Measurements from ENCODE around the gene AZGP1. TPM values are rescaled to one million over a fixed set of nuclear protein-coding genes. Genes with fewer than 3 reads are reported as not detected.
A peak's percentile ranks its signal among the peaks of the same experiment; 100 is the strongest.
"Not testable (repeated sequence)": the region's sequence is repeated elsewhere in the genome, so short reads cannot be mapped to it uniquely, and the experiment has no call there.

AZGP1 gene
- total and polyA plus RNA-seq, 5 donors from 2014 or later, result not detected

DNA sequence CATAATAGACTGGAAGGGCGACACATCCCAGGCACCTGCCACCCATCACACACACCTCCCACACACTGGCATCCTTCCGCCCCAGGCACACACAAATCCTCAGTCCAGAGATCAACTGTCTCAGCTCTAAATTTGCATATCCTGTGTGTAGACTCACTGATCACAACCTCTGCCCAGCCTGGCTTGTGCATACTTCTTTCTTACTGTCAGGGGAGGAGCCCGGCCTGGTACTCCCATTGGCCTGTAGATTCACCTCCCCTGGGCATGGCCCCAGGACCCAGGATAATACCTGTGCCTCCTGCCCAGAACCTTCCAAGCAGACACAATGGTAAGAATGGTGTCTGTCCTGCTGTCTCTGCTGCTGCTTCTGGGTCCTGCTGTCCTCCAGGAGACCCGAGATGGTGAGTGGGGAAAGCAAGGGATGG lies 4.6 kb upstream of the AZGP1 start:
- not testable (repeated sequence) for H3K4me1 ChIP-seq (ENCODE audit: control insufficient read depth, insufficient read depth, low read length, poor library complexity, severe bottlenecking); H3K27me3 ChIP-seq (ENCODE audit: control insufficient read depth, insufficient read depth, low read length); H3K36me3 ChIP-seq (ENCODE audit: control insufficient read depth, insufficient read depth, low read length); DNase-seq; H3K4me3 Mint-ChIP-seq; H3K4me1 Mint-ChIP-seq; H3K9me3 Mint-ChIP-seq; H3K4me3 ChIP-seq (ENCODE audit: low read depth, low read length); H3K9me3 ChIP-seq (ENCODE audit: control insufficient read depth in 2 of 2, low read length in 2 of 2); H3K27ac ChIP-seq (ENCODE audit: insufficient read depth, low read length, poor library complexity, severe bottlenecking); H3K36me3 Mint-ChIP-seq
- Mint-ChIP-seq H3K27me3 (peaks cover 38% of the 10 kb centered on the region), H3K27ac (peak overlapping the region in 1 of 3 donors; percentile 29)
- peak in 1 of 2 donors; percentile 57 for ATAC-seq (ENCODE audit: low read depth in 2 of 2)

GRCh38 chr7:99979814-99980225 lies 4.0 kb upstream of the AZGP1 start:
- Mint-ChIP-seq H3K27me3 (peaks cover 40% of the 10 kb centered on the region), H3K27ac (peak overlapping the region in 1 of 3 donors; percentile 29)
- not testable (repeated sequence) for H3K27me3 ChIP-seq (ENCODE audit: control insufficient read depth, insufficient read depth, low read length); H3K9me3 Mint-ChIP-seq; H3K27ac ChIP-seq (ENCODE audit: insufficient read depth, low read length, poor library complexity, severe bottlenecking); H3K4me1 ChIP-seq (ENCODE audit: control insufficient read depth, insufficient read depth, low read length, poor library complexity, severe bottlenecking); H3K36me3 Mint-ChIP-seq; H3K4me3 ChIP-seq (ENCODE audit: low read depth, low read length); H3K4me3 Mint-ChIP-seq; H3K4me1 Mint-ChIP-seq; H3K36me3 ChIP-seq (ENCODE audit: control insufficient read depth, insufficient read depth, low read length); H3K9me3 ChIP-seq (ENCODE audit: control insufficient read depth in 2 of 2, low read length in 2 of 2)
- DNase-seq, result peak; percentile 24 to 60 (median 56)
- peak; percentile 50 to 54 for ATAC-seq (ENCODE audit: low read depth in 2 of 2)

GRCh38 chr7:99976626-99977025 lies 795 bp upstream of the AZGP1 start:
- Mint-ChIP-seq H3K27me3 (peaks cover 32% of the 10 kb centered on the region), H3K4me3 (no peak overlapping the region), H3K9me3 (peaks cover 0 to 2% (median 0%) of the 10 kb centered on the region in 7 donors), H3K36me3 (no peaks in the 10 kb centered on the region), H3K27ac (no peak overlapping the region), H3K4me1 (peaks cover 0 to 3% (median 0%) of the 10 kb centered on the region in 4 donors)
- no peaks in the 10 kb centered on the region for H3K36me3 ChIP-seq (ENCODE audit: control insufficient read depth, insufficient read depth, low read length)
- no peaks in the 10 kb centered on the region for H3K27me3 ChIP-seq (ENCODE audit: control insufficient read depth, insufficient read depth, low read length)
- no peaks in the 10 kb centered on the region for H3K9me3 ChIP-seq (ENCODE audit: control insufficient read depth in 2 of 2, low read length in 2 of 2)
- H3K4me1 ChIP-seq (ENCODE audit: control insufficient read depth, insufficient read depth, low read length, poor library complexity, severe bottlenecking), result peaks cover 3% of the 10 kb centered on the region
- DNase-seq, result no peak
- ATAC-seq (ENCODE audit: low read depth in 2 of 2), result no peak
- H3K27ac ChIP-seq (ENCODE audit: insufficient read depth, low read length, poor library complexity, severe bottlenecking), result no peak overlapping the region
- no peak overlapping the region for H3K4me3 ChIP-seq (ENCODE audit: low read depth, low read length)

DNA sequence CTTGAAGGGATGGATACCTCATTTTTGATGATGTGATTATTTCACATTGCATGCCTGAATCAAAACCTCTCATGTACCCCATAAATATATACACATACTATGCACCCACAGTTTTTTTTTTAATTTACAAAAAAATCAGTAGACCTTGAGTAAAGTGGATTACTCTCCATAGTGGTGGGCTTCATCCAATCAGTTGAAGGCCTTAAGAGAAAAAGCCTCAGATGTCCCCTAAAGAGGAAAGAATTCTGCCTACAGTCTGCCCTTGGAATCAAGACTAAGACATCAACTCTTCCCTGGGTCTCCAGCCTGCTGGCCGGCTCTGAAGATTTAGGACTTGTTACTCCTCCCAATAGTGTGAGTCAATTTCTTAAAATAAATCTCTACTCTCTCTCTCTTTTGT lies 1.1 kb downstream of the AZGP1 start:
- ATAC-seq (ENCODE audit: low read depth in 2 of 2), result no peak
- peaks cover under 1% of the 10 kb centered on the region for H3K4me1 ChIP-seq (ENCODE audit: control insufficient read depth, insufficient read depth, low read length, poor library complexity, severe bottlenecking)
- H3K4me3 Mint-ChIP-seq, result no peak overlapping the region
- H3K36me3 ChIP-seq (ENCODE audit: control insufficient read depth, insufficient read depth, low read length), result no peaks in the 10 kb centered on the region
- H3K36me3 Mint-ChIP-seq, result no peaks in the 10 kb centered on the region
- no peak overlapping the region for H3K4me3 ChIP-seq (ENCODE audit: low read depth, low read length)
- H3K9me3 ChIP-seq (ENCODE audit: control insufficient read depth in 2 of 2, low read length in 2 of 2), result no peaks in the 10 kb centered on the region
- peaks cover 0 to 1% (median 0%) of the 10 kb centered on the region in 4 donors for H3K4me1 Mint-ChIP-seq
- H3K27ac Mint-ChIP-seq, result no peak overlapping the region
- H3K9me3 Mint-ChIP-seq, result no peaks in the 10 kb centered on the region
- DNase-seq, result no peak
- H3K27me3 ChIP-seq (ENCODE audit: control insufficient read depth, insufficient read depth, low read length), result no peaks in the 10 kb centered on the region
- H3K27ac ChIP-seq (ENCODE audit: insufficient read depth, low read length, poor library complexity, severe bottlenecking), result no peak overlapping the region
- peaks cover 28% of the 10 kb centered on the region for H3K27me3 Mint-ChIP-seq

- ATAC-seq (ENCODE audit: low read depth in 2 of 2); H3K36me3 ChIP-seq (ENCODE audit: control insufficient read depth, insufficient read depth, low read length); H3K27ac ChIP-seq (ENCODE audit: insufficient read depth, low read length, poor library complexity, severe bottlenecking); H3K36me3 Mint-ChIP-seq; H3K27me3 ChIP-seq (ENCODE audit: control insufficient read depth, insufficient read depth, low read length); H3K4me1 ChIP-seq (ENCODE audit: control insufficient read depth, insufficient read depth, low read length, poor library complexity, severe bottlenecking); H3K27ac Mint-ChIP-seq; H3K4me1 Mint-ChIP-seq; H3K4me3 Mint-ChIP-seq; DNase-seq; H3K9me3 Mint-ChIP-seq; H3K9me3 ChIP-seq (ENCODE audit: control insufficient read depth in 2 of 2, low read length in 2 of 2); H3K4me3 ChIP-seq (ENCODE audit: low read depth, low read length): not testable (repeated sequence)
- H3K27me3 Mint-ChIP-seq, result peaks cover 22% of the 10 kb centered on the region
Measured at GRCh38 chr7:99973817-99974216, 2.0 kb downstream of the AZGP1 start.

DNA sequence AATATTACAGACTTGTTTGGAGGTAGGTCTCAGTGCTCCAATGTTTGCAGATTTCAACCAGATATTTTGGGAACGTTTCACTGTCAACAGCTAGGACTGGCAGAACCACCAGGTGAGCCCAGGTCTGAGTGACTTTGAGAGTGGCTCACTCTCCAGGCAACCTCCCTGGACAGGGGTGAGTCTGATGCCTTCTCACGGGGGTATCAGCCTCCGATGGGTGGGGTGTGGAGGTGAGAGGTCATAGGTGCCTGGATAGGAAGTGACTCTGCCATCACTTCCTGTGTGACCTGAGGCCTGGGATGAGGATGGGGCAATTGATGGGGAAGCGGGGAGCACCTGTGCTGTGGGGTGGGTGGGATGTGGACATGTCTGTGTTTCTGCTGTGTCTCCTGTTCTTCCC lies 4.6 kb downstream of the AZGP1 start:
- no peak overlapping the region for H3K27ac Mint-ChIP-seq
- H3K9me3 ChIP-seq (ENCODE audit: control insufficient read depth in 2 of 2, low read length in 2 of 2), result no peaks in the 10 kb centered on the region
- no peaks in the 10 kb centered on the region for H3K27me3 ChIP-seq (ENCODE audit: control insufficient read depth, insufficient read depth, low read length)
- no peaks in the 10 kb centered on the region for H3K4me1 ChIP-seq (ENCODE audit: control insufficient read depth, insufficient read depth, low read length, poor library complexity, severe bottlenecking)
- H3K4me1 Mint-ChIP-seq, result no peaks in the 10 kb centered on the region
- no peaks in the 10 kb centered on the region for H3K36me3 ChIP-seq (ENCODE audit: control insufficient read depth, insufficient read depth, low read length)
- peaks cover 22% of the 10 kb centered on the region for H3K27me3 Mint-ChIP-seq
- H3K9me3 Mint-ChIP-seq, result no peaks in the 10 kb centered on the region
- ATAC-seq (ENCODE audit: low read depth in 2 of 2) (no peak), DNase-seq (no peak)
- no peak overlapping the region for H3K4me3 ChIP-seq (ENCODE audit: low read depth, low read length)
- H3K36me3 Mint-ChIP-seq, result no peaks in the 10 kb centered on the region
- no peak overlapping the region for H3K27ac ChIP-seq (ENCODE audit: insufficient read depth, low read length, poor library complexity, severe bottlenecking)
- no peak overlapping the region for H3K4me3 Mint-ChIP-seq

DNA sequence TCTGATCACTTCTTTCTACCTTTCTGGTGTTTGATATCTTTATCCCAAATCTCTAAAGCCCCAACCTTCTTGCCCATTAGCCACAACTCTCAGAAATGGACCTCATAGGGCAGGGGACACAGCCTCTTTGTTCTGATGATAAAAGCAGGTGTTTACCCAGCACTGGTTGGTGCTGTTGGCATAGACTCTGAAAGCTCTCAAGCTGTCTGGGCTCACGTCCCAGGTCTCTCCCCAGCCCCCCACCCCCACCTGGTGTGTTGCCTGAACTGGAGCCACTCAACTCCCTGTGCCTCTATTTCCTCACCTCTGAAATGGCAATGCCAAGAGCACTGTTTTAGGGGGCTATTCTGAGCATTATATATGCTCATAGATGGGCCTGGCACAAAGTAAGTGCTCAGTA lies 6.0 kb downstream of the AZGP1 start:
- not testable (repeated sequence) for DNase-seq; ATAC-seq (ENCODE audit: low read depth in 2 of 2); H3K4me1 Mint-ChIP-seq; H3K27ac ChIP-seq (ENCODE audit: insufficient read depth, low read length, poor library complexity, severe bottlenecking); H3K9me3 ChIP-seq (ENCODE audit: control insufficient read depth in 2 of 2, low read length in 2 of 2); H3K4me3 ChIP-seq (ENCODE audit: low read depth, low read length); H3K27me3 ChIP-seq (ENCODE audit: control insufficient read depth, insufficient read depth, low read length); H3K4me1 ChIP-seq (ENCODE audit: control insufficient read depth, insufficient read depth, low read length, poor library complexity, severe bottlenecking); H3K36me3 Mint-ChIP-seq; H3K9me3 Mint-ChIP-seq; H3K36me3 ChIP-seq (ENCODE audit: control insufficient read depth, insufficient read depth, low read length); H3K4me3 Mint-ChIP-seq; H3K27ac Mint-ChIP-seq
- peaks cover 12% of the 10 kb centered on the region for H3K27me3 Mint-ChIP-seq

DNA sequence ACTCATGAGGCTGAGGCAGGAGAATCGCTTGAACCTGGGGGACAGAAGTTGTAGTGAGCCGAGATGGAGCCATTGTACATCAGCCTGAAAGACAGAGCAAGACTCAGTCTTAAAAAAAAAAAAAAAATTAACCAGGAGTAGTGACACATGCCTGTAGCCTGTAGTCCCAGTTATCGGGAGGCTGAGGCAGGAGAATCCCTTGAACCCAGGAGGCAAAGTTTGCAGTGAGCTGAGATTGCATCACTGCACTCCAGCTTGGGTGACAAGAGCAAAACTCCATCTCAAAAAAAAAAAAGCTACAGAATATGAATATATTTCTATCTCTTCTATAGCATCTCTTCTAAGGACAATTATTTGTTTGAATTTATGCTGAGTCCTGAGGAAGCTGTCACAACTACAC lies 6.5 kb downstream of the AZGP1 start:
- Histone ChIP-seq H3K27me3 (ENCODE audit: control insufficient read depth, insufficient read depth, low read length) (peaks cover 2% of the 10 kb centered on the region), H3K4me1 (ENCODE audit: control insufficient read depth, insufficient read depth, low read length, poor library complexity, severe bottlenecking) (no peaks in the 10 kb centered on the region), H3K36me3 (ENCODE audit: control insufficient read depth, insufficient read depth, low read length) (no peaks in the 10 kb centered on the region), H3K27ac (ENCODE audit: insufficient read depth, low read length, poor library complexity, severe bottlenecking) (no peak overlapping the region), H3K9me3 (ENCODE audit: control insufficient read depth in 2 of 2, low read length in 2 of 2) (no peaks in the 10 kb centered on the region), H3K4me3 (ENCODE audit: low read depth, low read length) (no peak overlapping the region)
- H3K4me1 Mint-ChIP-seq, result no peaks in the 10 kb centered on the region
- H3K27ac Mint-ChIP-seq, result no peak overlapping the region
- no peaks in the 10 kb centered on the region for H3K9me3 Mint-ChIP-seq
- no peak overlapping the region for H3K4me3 Mint-ChIP-seq
- peaks cover 15% of the 10 kb centered on the region for H3K27me3 Mint-ChIP-seq
- H3K36me3 Mint-ChIP-seq, result no peaks in the 10 kb centered on the region
- ATAC-seq (ENCODE audit: low read depth in 2 of 2) (no peak), DNase-seq (no peak)

All from CD4-positive, CD25-positive, alpha-beta regulatory T cell (primary cell).